ENCODE results near the gene PNISR.

The PNISR gene

DNA sequence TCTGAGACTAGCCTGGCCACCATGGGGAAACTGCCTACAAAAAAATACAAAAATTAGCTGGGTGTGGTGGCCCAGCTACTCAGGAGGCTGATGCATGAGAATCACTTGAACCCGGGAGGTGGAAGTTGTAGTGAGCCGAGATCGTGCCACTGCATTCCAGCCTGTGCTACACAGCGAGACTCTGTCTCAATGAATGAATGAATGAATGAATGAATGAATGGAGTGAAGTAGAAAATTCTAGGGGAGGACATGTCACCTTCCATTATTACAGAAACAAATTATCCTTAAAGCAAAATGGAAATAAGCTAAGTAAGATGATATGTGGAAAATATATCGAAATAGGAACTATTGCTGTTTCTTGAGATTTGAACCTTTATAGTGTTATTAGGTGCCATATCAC, 2.9 kb upstream of the PNISR start:
- Histone ChIP-seq H3K4me1 (ENCODE audit: insufficient read depth, low read length, severe bottlenecking) (peaks cover 35% of the 10 kb centered on the region), H3K9me2 (ENCODE audit: low read depth, low read length) (no peaks in the 10 kb centered on the region), H3K9ac (ENCODE audit: low read length) (no peak overlapping the region), H3K4me2 (ENCODE audit: low read length) (0 out of 2 replicates have a peak overlapping the region, but pooled peaks have one; percentile 70), H3K27ac (ENCODE audit: low read depth, low read length, poor library complexity, severe bottlenecking) (no peak overlapping the region), H3K9me3 (ENCODE audit: low read length) (no peaks in the 10 kb centered on the region), H3K36me3 (ENCODE audit: insufficient read depth, low read length) (peaks cover 48% of the 10 kb centered on the region), H3K79me2 (ENCODE audit: insufficient read depth, low read length) (peaks cover 23% of the 10 kb centered on the region), H4K20me1 (ENCODE audit: insufficient read depth, low read length) (peaks cover 8% of the 10 kb centered on the region), H2AFZ (ENCODE audit: low read length) (no peak overlapping the region), H3F3A (ENCODE audit: insufficient read depth, low read length) (no peaks in the 10 kb centered on the region), H3K4me3 (ENCODE audit: low read depth, low read length, poor library complexity, severe bottlenecking) (no peak overlapping the region), H3K27me3 (ENCODE audit: insufficient read depth, low read length) (no peaks in the 10 kb centered on the region)
- no peak for TF ChIP-seq EZH2 (IDR thresholded peaks at IDR 0.05; ENCODE audit: borderline replicate concordance, low read length)
- TF ChIP-seq, protein P1, sequence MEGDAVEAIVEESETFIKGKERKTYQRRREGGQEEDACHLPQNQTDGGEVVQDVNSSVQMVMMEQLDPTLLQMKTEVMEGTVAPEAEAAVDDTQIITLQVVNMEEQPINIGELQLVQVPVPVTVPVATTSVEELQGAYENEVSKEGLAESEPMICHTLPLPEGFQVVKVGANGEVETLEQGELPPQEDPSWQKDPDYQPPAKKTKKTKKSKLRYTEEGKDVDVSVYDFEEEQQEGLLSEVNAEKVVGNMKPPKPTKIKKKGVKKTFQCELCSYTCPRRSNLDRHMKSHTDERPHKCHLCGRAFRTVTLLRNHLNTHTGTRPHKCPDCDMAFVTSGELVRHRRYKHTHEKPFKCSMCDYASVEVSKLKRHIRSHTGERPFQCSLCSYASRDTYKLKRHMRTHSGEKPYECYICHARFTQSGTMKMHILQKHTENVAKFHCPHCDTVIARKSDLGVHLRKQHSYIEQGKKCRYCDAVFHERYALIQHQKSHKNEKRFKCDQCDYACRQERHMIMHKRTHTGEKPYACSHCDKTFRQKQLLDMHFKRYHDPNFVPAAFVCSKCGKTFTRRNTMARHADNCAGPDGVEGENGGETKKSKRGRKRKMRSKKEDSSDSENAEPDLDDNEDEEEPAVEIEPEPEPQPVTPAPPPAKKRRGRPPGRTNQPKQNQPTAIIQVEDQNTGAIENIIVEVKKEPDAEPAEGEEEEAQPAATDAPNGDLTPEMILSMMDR (IDR thresholded peaks at IDR 0.05; ENCODE audit: low read length): no peak

DNA sequence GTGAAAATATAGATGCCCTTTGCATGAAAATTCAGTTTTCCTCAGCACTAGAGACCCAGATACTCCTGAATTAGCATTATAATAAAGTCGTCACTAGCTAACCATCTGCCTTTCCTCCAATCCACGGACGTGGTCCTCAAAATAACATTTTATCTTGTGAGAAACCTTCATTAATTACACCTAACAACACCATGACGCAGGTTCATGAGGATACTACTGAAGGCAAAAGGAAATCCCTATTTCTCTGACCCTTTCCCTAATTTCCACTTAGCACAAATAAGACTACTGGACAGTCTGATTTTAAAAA, 1.3 kb upstream of the PNISR start:
- Histone ChIP-seq H3K27ac (ENCODE audit: low read depth, low read length, poor library complexity, severe bottlenecking) (peak overlapping the region; percentile 96), H3K4me1 (ENCODE audit: insufficient read depth, low read length, severe bottlenecking) (peaks cover 46% of the 10 kb centered on the region), H3K36me3 (ENCODE audit: insufficient read depth, low read length) (peaks cover 54% of the 10 kb centered on the region), H3K9me3 (ENCODE audit: low read length) (no peaks in the 10 kb centered on the region), H3K9me2 (ENCODE audit: low read depth, low read length) (no peaks in the 10 kb centered on the region), H2AFZ (ENCODE audit: low read length) (no peak overlapping the region), H3K79me2 (ENCODE audit: insufficient read depth, low read length) (peaks cover 39% of the 10 kb centered on the region), H3K27me3 (ENCODE audit: insufficient read depth, low read length) (no peaks in the 10 kb centered on the region), H3F3A (ENCODE audit: insufficient read depth, low read length) (no peaks in the 10 kb centered on the region), H4K20me1 (ENCODE audit: insufficient read depth, low read length) (peaks cover 8% of the 10 kb centered on the region), H3K4me3 (ENCODE audit: low read depth, low read length, poor library complexity, severe bottlenecking) (peak overlapping the region; percentile 98), H3K9ac (ENCODE audit: low read length) (peak overlapping the region; percentile 99), H3K4me2 (ENCODE audit: low read length) (peak overlapping the region; percentile 70)
- TF ChIP-seq EZH2 (IDR thresholded peaks at IDR 0.05; ENCODE audit: borderline replicate concordance, low read length): no peak
- TF ChIP-seq, protein P1 (IDR thresholded peaks at IDR 0.05; ENCODE audit: low read length): no peak

DNA sequence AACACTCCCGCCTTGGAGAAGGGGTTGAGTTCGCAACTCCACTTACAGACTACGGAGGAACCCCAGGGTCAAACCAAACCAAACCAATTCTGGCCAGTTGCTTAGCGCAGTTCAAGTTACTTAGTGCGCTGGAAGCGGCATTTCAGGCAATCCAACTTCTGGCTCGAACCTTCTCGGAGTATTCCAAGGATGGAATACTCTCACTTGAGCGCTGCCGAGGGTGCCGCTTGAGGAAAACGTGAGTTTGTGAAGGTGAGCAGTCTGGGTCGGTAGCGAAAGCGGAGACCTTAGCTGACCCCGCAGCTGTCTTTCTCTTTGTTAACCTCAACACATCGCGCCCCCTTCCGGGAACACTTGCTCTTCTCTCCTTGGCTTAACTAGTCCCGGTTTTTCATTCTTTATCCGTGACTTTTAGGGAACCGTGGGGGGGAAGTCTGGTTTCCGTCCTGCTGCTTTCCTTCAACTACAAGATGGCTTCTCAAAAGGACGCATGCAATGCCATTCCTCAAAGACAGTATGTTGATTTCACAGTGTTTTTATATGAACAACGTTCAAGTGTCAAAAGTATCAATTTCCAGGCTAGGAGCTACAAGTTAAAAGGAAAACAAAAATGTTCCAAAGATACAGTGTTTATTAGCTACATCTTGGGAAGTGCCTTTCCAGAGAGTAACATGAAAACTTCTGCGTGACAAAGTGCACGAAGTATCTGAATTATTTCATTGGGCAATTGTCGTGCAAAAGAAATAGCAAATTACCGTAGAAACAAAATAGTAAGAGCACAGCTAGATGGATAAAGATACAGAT, 741 bp upstream of the PNISR start:
- Histone ChIP-seq H3K9me2 (ENCODE audit: low read depth, low read length) (no peaks in the 10 kb centered on the region), H3K4me1 (ENCODE audit: insufficient read depth, low read length, severe bottlenecking) (peaks cover 51% of the 10 kb centered on the region), H3K4me2 (ENCODE audit: low read length) (peak overlapping the region; percentile 70), H4K20me1 (ENCODE audit: insufficient read depth, low read length) (peaks cover 10% of the 10 kb centered on the region), H3K9me3 (ENCODE audit: low read length) (no peaks in the 10 kb centered on the region), H3F3A (ENCODE audit: insufficient read depth, low read length) (no peaks in the 10 kb centered on the region), H3K9ac (ENCODE audit: low read length) (peak overlapping the region; percentile 99), H3K27ac (ENCODE audit: low read depth, low read length, poor library complexity, severe bottlenecking) (peak overlapping the region; percentile 96), H3K36me3 (ENCODE audit: insufficient read depth, low read length) (peaks cover 55% of the 10 kb centered on the region), H3K4me3 (ENCODE audit: low read depth, low read length, poor library complexity, severe bottlenecking) (peak overlapping the region; percentile 98), H2AFZ (ENCODE audit: low read length) (peak overlapping the region; percentile 60; the same call in 1 of the 2 replicates), H3K27me3 (ENCODE audit: insufficient read depth, low read length) (no peaks in the 10 kb centered on the region), H3K79me2 (ENCODE audit: insufficient read depth, low read length) (peaks cover 44% of the 10 kb centered on the region)
- TF ChIP-seq EZH2 (IDR thresholded peaks at IDR 0.05; ENCODE audit: borderline replicate concordance, low read length): no peak
- TF ChIP-seq, protein P1 (IDR thresholded peaks at IDR 0.05; ENCODE audit: low read length): peak; percentile 61

All from OCI-LY1 (cell line).